Fibroblast of pulmonary artery (primary cell): ENCODE measurements around the gene CAMTA2.

Experiments
- DNase-seq: peaks from one replicate; pipeline ENCODE4 v3.0.0-alpha.2; 2010; ENCODE audit warnings: low read depth
- H3K4me3 ChIP-seq: replicated peaks from 2 replicates; pipeline ENCODE4 v1.5.1; 2011; ENCODE audit warnings: low read depth, mild to moderate bottlenecking, control low read depth, low read length, moderate library complexity
- CTCF ChIP-seq: IDR thresholded peaks from 2 replicates; pipeline ENCODE4 v1.5.1; 2011; ENCODE audit warnings: mild to moderate bottlenecking, control low read depth, low read length, inconsistent platforms; ENCODE audit errors: missing control alignments

CAMTA2 gene

GRCh38 chr17:4938069-4938491, 49.4 kb downstream of the CAMTA2 start:
- DNase-seq: no peak
- no peak for TF ChIP-seq CTCF
- no peak overlapping the region for H3K4me3 ChIP-seq

GRCh38 chr17:4937553-4937952, 49.9 kb downstream of the CAMTA2 start:
- TF ChIP-seq CTCF: no peak
- DNase-seq: no peak
- H3K4me3 ChIP-seq: no peak overlapping the region

GRCh38 chr17:4936436-4936835, 51.0 kb downstream of the CAMTA2 start:
- DNase-seq: no peak
- no peak overlapping the region for H3K4me3 ChIP-seq
- TF ChIP-seq CTCF: no peak

- H3K4me3 ChIP-seq: no peak overlapping the region
- TF ChIP-seq CTCF: no peak
- no peak for DNase-seq
These were observed 51.8 kb downstream of the CAMTA2 start for GRCh38 chr17:4935650-4936049.

- TF ChIP-seq CTCF: peak; percentile 36
- peak; percentile 38 for DNase-seq
- no peak overlapping the region for H3K4me3 ChIP-seq
These were observed 53.1 kb downstream of the CAMTA2 start for GRCh38 chr17:4934173-4934979.

- no peak for DNase-seq
- no peak for TF ChIP-seq CTCF
- no peak overlapping the region for H3K4me3 ChIP-seq
These were observed 53.8 kb downstream of the CAMTA2 start for GRCh38 chr17:4933646-4934045.

GRCh38 chr17:4932756-4933155, 54.7 kb downstream of the CAMTA2 start:
- TF ChIP-seq CTCF: no peak
- DNase-seq: no peak
- H3K4me3 ChIP-seq: no peak overlapping the region
